OCI-LY3 (cell line): ENCODE results near the gene IFIT1.

Experiments
- CTCF ChIP-seq: fragments of 200-600, 300-600 bp; sonication (generic); IDR thresholded peaks from 2 replicates; pipeline ENCODE4 v1.5.1; 2014; ENCODE audit warnings: antibody characterized with exemption, low read length, low read depth
- EZH2phosphoT487 ChIP-seq: fragments of 200-600 bp; shearing (Covaris generic); IDR thresholded peaks from 2 replicates; pipeline ENCODE4 v1.6.1; 2018; ENCODE audit warnings: antibody characterized with exemption, mixed run types, low read depth

- TF ChIP-seq CTCF (no peak), EZH2phosphoT487 (no peak)
Measured at GRCh38 chr10:89391907-89392756, at the start of gene IFIT1.
